ENCODE results near the gene CDC42EP2.

DNA sequence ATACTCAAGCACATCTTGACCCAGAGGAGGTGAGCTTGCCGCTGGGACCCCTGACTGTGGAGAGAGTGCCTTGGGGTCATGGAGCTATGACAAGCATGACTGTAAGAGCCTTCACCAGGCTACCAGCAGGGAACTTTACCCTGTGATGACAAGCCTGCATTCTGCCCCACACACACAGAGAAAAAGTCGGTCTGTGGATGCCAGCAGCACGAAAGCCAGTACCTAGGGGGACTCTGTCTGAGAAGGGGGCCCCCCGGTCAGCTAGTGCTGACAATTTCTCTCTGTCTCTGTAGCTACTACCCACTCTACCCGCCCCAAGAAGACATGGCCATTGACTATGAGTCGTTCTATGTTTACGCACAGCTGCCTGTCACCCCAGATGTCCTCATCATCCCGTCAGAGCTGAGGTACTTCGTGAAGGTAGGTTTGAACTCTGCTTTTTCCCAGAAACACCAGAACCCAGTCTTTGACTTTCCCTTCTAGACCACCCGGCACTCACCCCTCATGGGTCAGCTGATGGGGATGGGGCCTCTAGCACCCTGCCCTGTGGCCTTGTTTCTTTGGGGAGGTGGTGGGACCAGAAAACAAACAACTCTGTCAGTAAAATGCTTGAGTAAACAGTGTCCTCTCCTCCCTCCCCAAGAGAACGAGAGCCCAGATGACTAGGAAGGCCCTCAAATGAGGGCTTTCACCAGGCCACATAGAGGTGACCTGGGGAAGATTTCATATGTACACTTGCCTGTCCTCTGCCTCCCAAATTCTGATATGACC lies 18.9 kb upstream of the CDC42EP2 start:
- TF ChIP-seq EZH2 (IDR thresholded peaks at IDR 0.05; ENCODE audit: insufficient read depth, poor library complexity, severe bottlenecking) (no peak), EZH2phosphoT487 (IDR thresholded peaks at IDR 0.05; ENCODE audit: insufficient read depth, low read depth) (no peak)
